AG09309 (cell line): ENCODE data around the gene LLGL2.
"Not testable (repeated sequence)": the region's sequence is repeated elsewhere in the genome, so short reads cannot be mapped to it uniquely, and the experiment has no call there.

ENCODE experiments used
- DNase-seq: peaks from one replicate; pipeline ENCODE4 v3.0.0-alpha.2; 2010; ENCODE audit warnings: low read depth
- H3K4me3 ChIP-seq: 2 replicates; pipeline ENCODE4 v1.5.1; 2011; ENCODE audit warnings: mild to moderate bottlenecking, low read depth, low read length, moderate library complexity; ENCODE audit not compliant: control insufficient read depth
- TF ChIP-seq, protein P1 (sequence below): IDR thresholded peaks from 2 replicates; pipeline ENCODE4 v1.5.1; 2011; ENCODE audit warnings: mild to moderate bottlenecking, low read depth, low read length, inconsistent platforms; ENCODE audit not compliant: insufficient read depth, control insufficient read depth; ENCODE audit errors: missing control alignments

LLGL2 gene, protein sequence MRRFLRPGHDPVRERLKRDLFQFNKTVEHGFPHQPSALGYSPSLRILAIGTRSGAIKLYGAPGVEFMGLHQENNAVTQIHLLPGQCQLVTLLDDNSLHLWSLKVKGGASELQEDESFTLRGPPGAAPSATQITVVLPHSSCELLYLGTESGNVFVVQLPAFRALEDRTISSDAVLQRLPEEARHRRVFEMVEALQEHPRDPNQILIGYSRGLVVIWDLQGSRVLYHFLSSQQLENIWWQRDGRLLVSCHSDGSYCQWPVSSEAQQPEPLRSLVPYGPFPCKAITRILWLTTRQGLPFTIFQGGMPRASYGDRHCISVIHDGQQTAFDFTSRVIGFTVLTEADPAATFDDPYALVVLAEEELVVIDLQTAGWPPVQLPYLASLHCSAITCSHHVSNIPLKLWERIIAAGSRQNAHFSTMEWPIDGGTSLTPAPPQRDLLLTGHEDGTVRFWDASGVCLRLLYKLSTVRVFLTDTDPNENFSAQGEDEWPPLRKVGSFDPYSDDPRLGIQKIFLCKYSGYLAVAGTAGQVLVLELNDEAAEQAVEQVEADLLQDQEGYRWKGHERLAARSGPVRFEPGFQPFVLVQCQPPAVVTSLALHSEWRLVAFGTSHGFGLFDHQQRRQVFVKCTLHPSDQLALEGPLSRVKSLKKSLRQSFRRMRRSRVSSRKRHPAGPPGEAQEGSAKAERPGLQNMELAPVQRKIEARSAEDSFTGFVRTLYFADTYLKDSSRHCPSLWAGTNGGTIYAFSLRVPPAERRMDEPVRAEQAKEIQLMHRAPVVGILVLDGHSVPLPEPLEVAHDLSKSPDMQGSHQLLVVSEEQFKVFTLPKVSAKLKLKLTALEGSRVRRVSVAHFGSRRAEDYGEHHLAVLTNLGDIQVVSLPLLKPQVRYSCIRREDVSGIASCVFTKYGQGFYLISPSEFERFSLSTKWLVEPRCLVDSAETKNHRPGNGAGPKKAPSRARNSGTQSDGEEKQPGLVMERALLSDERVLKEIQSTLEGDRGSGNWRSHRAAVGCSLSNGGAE

DNA sequence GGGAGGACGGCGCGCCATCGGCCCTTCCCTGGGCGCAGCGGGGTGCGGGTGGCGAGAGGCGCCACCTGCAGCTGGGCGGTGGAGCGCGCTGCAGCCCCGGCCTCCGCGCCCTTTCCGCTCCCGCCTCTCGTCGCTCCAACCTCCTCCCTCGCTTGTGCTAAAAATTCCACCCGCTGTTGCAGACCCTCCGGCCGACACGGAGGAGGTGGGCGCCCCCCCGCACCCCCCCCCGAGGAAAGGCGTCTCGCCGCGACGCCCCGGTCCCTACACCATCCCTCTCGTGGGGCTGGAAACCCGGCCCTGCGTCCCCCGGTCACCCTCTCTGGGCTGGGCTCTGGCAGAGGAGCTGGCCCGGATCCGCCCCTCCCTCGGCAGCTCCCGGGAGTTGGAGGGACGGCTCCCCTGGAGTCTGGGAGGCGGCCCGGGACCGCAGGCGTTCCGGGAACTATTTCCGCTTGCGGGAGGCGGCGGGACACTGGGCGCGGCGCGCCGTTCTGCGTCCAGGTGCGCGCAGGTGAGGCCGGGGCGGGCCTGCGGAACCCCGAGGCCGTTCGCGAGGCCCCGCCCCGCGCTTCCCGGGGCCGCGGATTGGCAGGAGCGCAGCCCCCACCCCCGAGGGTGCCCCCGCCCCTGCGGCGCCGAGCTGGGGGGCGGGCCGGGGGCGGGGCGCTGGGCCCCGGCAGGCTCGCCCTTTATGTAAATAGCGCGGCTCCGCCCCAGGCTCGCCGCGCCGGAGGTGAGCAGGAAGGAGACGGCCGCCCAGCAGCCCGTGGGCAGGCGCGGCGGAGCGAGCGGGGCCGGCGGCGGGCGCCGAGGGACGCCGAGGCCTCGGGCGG is at the start of gene LLGL2:
Gene LLGL2 (plus strand): TSS at position 728 of the 836 bp plus-strand sequence. CDS start 17,730 bp downstream, outside the sequence.
- TF ChIP-seq, protein P1, sequence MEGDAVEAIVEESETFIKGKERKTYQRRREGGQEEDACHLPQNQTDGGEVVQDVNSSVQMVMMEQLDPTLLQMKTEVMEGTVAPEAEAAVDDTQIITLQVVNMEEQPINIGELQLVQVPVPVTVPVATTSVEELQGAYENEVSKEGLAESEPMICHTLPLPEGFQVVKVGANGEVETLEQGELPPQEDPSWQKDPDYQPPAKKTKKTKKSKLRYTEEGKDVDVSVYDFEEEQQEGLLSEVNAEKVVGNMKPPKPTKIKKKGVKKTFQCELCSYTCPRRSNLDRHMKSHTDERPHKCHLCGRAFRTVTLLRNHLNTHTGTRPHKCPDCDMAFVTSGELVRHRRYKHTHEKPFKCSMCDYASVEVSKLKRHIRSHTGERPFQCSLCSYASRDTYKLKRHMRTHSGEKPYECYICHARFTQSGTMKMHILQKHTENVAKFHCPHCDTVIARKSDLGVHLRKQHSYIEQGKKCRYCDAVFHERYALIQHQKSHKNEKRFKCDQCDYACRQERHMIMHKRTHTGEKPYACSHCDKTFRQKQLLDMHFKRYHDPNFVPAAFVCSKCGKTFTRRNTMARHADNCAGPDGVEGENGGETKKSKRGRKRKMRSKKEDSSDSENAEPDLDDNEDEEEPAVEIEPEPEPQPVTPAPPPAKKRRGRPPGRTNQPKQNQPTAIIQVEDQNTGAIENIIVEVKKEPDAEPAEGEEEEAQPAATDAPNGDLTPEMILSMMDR, result no peak
- H3K4me3 ChIP-seq, result peak within 1 kb of the TSS; percentile 39
- no peak for DNase-seq

DNA sequence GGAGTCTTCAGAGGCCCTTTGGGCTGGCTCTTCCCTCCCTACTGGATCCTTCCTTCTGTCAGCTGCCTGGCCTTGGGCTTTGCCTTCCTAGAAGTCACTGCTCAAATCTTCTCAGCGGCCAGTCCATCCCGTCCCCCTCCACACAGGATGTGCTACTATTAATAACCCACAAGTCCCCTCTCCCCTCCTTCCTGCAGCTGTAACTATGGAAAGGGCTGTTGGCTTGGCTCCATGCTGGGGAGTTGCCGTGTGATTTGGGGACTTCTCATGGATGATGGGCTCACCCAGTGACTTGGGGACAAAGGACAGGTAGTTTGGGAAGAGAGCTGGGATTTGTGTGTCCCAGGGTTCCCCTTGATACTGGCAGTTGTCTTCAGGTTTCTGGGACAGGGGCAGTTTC is 49.6 kb upstream of the LLGL2 start:
- TF ChIP-seq, protein P1, result no peak
- no peak for DNase-seq
- H3K4me3 ChIP-seq, result no peak overlapping the region

DNA sequence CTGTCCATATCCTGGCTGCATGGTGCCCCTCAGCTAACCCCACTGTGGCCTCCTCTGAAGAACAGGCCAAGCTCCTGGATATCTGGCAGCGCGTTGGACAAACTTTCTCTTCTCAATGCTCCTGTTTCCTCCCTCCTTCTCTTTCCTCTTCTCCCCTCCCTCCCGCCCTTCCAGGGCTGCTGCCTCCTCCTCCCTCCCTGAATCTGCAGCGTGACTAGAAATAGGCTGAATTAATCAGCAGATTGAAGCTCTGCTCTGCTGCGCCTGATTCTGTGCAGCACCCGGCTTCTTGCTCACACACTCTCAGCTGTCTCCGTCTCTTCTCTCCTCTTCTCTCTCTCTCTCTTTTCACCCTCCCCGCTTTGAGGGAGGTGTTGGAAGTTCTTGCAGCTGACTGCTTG is 49.2 kb upstream of the LLGL2 start:
- TF ChIP-seq, protein P1, result no peak
- DNase-seq, result no peak
- H3K4me3 ChIP-seq, result no peak overlapping the region

DNA sequence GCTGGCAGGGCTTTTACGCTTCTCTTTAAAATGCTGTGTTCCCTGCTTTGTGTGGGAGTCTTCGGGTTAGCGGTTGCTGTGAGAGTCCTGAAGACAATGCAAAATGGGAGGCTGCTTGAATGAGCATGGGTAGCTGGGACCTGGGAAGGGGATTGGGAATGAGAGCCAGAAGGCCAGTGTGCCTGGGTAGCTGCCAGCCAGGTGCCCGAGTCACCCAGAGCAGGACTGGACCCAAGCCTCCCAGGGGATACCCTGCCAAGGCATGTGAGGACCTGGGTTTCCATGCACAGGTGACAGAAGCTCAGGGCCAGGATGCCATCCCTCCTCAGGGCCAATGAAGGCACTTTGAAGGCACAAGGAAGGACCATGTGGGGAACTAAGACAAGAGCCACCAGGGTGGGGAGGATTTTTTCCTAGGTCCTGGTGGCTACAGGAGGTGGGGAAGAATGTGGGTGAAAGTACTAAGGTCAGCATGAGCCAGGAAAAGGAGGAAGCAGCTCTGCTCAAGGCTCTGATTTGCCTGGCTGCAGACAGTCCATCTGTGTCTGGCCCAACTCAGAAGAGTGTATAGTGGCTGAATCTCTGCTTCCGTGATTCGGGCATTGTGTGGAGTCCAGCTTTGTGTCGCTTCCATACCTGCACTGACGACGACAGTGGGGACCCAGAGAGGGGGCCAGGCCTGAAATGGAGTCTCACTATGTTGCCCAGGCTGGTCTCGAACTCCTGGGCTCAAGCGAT is 48.6 kb upstream of the LLGL2 start:
- H3K4me3 ChIP-seq, result no peak overlapping the region
- DNase-seq, result no peak
- TF ChIP-seq, protein P1, result no peak

DNA sequence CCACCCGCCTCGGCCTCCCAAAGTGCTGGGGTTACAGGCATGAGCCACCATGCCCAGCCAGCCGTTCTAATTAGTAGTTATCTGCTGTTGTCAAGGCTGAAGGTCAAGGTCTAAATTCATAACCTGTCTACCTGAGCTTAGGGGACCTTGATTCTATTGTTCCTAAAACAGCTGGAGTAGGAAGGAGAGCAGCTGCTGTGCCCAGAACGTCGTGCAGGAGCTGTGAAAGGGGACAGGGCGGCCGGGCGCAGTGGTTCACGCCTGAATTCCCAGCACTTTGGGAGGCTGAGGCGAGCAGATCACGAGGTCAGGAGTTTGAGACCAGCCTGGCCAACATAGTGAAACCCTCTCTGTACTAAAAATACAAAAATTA is 48.0 kb upstream of the LLGL2 start:
- DNase-seq, result not testable (repeated sequence)

DNA sequence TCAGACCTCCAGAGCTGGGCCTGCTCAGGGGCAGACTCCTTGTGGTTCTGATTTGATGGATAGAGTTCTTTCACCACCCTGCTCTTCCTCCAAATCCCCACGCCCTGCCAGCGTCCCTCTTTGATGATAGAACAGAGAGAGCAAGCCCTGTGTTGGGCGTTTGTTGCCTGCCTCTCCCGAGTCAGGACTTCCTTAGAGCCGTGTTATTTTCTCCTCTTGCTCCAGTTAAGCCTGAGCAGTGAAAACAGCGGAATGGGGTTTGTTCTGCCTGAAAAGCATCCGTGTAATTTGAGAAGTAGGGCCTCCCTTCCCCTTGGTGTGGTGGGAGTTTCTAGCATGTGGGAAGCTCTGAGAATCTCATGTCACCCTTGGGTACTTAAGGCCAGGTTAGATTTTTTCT is 47.0 kb upstream of the LLGL2 start:
- H3K4me3 ChIP-seq, result no peak overlapping the region
- DNase-seq, result no peak
- TF ChIP-seq, protein P1, result no peak

More for the DNA sequence above, 48.0 kb upstream of the LLGL2 start:
- not testable (repeated sequence) for H3K4me3 ChIP-seq
